ENCODE data around the gene C1orf122. TPM values are rescaled to one million over a fixed set of nuclear protein-coding genes. Genes with fewer than 3 reads are reported as not detected.
"Not testable (repeated sequence)": the region's sequence is repeated elsewhere in the genome, so short reads cannot be mapped to it uniquely, and the experiment has no call there.

C1orf122 gene
- total RNA-seq, 1 donor from 2014 or later = 22.8 TPM

- ATAC-seq (peak; percentile 45 to 56), DNase-seq (no peak)
- Histone ChIP-seq H3K9me3 (no peaks in the 10 kb centered on the region), H3K4me1 (no peaks in the 10 kb centered on the region), H3K36me3 (no peaks in the 10 kb centered on the region), H3K27me3 (ENCODE audit: low read depth) (peaks cover 82% of the 10 kb centered on the region), H3K27ac (no peak overlapping the region), H3K4me3 (no peak overlapping the region)
- intact Hi-C loops (cut with DNase I) = no loop called here
- TF ChIP-seq CTCF (IDR thresholded peaks at IDR 0.05) = no peak
Measured at GRCh38 chr1:37764414-37764825, 43.2 kb upstream of the C1orf122 start.

DNA sequence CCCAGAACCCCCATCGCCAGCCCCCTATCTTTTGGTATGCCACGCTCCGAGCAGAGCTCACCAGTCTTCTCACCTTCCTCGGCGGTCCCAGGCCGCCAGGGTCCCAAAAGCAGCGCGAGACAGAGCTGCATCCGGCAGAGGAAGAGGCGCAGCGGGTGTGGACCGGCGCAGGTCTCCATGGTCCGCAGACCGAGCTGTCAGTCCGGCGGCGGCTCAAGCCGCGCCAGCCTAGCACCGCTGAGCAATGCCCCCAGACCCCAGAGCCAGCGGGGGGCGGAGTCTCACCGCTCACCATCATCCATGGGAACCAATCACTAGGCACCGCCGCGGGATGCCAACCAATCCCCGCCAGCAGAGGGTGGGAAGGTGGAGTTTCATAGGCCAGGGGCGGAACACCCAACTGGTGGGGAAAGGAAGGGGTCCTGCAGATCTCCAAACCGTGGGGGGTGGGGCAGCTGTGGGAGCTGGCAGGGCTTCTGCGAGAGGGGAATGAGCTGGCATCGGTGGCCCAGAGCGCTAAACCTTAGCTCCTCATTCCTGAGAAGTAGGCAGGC is 42.6 kb upstream of the C1orf122 start, which contains the start of gene EPHA10:
EPHA10 (minus strand) TSS at position 233 of the 554 bp plus-strand sequence; CDS start at position 179, 54 bp downstream.
- H3K27me3 ChIP-seq (ENCODE audit: low read depth) = peaks cover 83% of the 10 kb centered on the region
- DNase-seq = no peak

DNA sequence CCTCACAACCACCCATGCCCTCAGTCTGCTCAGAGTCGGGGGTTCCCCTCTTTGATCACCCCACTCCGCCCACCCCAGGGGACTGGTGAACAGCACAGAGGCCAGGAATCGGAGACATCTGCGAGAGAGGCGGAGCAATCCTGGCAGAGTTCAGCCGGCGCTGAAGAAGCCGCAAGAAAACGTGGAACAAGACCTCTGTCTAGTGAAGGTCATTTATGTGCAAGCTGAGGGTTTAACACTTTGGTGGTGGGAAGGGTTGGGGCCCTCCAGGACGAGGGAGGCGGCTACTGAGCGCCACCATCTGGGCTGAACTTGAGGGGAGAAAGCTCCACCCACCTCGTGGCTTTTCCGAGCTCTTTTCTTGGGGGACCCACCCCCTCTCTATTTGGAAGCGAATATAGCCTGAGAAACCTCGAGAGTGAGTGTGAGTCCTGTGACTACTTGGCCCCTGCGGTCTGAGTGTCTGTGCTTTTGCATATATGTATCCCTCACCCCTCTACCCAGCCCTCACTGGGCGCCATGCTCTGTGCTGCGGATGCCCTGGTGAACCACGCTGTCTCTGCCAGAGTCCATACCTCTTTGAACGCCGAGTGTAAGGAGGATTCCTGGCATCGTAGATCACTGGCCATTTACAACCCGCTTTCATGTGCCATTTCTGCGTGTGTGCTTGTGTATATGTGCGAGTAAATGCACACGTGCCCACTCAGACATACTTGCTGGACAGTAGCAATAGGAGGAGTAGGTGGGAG is 41.5 kb upstream of the C1orf122 start:
- Histone ChIP-seq H3K4me1 (no peaks in the 10 kb centered on the region), H3K9me3 (no peaks in the 10 kb centered on the region), H3K27me3 (ENCODE audit: low read depth) (peaks cover 76% of the 10 kb centered on the region), H3K27ac (no peak overlapping the region), H3K4me3 (no peak overlapping the region), H3K36me3 (no peaks in the 10 kb centered on the region)
- no peak for TF ChIP-seq CTCF (IDR thresholded peaks at IDR 0.05)
- DNase-seq (no peak), ATAC-seq (no peak)
- intact Hi-C loops (cut with DNase I) = no loop called here

More for the DNA sequence above, 42.6 kb upstream of the C1orf122 start, which contains the start of gene EPHA10:
- Histone ChIP-seq H3K4me1 (no peaks in the 10 kb centered on the region), H3K36me3 (no peaks in the 10 kb centered on the region), H3K9me3 (no peaks in the 10 kb centered on the region), H3K27ac (no peak within 1 kb of the TSS), H3K4me3 (no peak within 1 kb of the TSS)
- no peak for ATAC-seq
- intact Hi-C loops (cut with DNase I) = no loop called here
- TF ChIP-seq CTCF (IDR thresholded peaks at IDR 0.05) = no peak

GRCh38 chr1:37767488-37767887 is 40.1 kb upstream of the C1orf122 start:
- H3K4me1 ChIP-seq = no peaks in the 10 kb centered on the region

DNA sequence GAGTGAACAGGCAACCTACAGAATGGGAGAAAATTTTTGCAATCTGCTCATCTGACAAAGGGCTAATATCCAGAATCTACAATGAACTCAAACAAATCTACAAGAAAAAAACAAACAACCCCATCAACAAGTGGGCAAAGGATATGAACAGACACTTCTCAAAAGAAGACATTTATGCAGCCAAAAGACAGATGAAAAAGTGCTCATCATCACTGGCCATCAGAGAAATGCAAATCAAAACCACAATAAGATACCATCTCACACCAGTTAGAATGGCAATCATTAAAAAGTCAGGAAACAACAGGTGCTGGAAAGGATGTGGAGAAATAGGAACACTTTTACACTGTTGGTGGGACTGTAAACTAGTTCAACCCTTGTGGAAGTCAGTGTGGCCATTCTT is 36.1 kb upstream of the C1orf122 start:
- intact Hi-C loops (cut with DNase I); H3K9me3 ChIP-seq: not testable (repeated sequence)

More at GRCh38 chr1:37767488-37767887, 40.1 kb upstream of the C1orf122 start:
- no peak for DNase-seq
- H3K27ac ChIP-seq = no peak overlapping the region
- peaks cover 64% of the 10 kb centered on the region for H3K27me3 ChIP-seq (ENCODE audit: low read depth)
- no peak overlapping the region for H3K4me3 ChIP-seq
- H3K9me3 ChIP-seq = no peaks in the 10 kb centered on the region
- TF ChIP-seq CTCF (IDR thresholded peaks at IDR 0.05) = no peak
- intact Hi-C loops (cut with DNase I) = no loop called here
- no peaks in the 10 kb centered on the region for H3K36me3 ChIP-seq
- ATAC-seq = no peak

GRCh38 chr1:37776946-37777516 is 30.6 kb upstream of the C1orf122 start:
- no peaks in the 10 kb centered on the region for H3K27me3 ChIP-seq (ENCODE audit: low read depth)
- no peak for ATAC-seq
- no peaks in the 10 kb centered on the region for H3K9me3 ChIP-seq
- TF ChIP-seq CTCF (IDR thresholded peaks at IDR 0.05) = no peak
- intact Hi-C loops (cut with DNase I) = no loop called here
- no peak for DNase-seq
- no peaks in the 10 kb centered on the region for H3K4me1 ChIP-seq
- H3K36me3 ChIP-seq = no peaks in the 10 kb centered on the region
- no peak overlapping the region for H3K27ac ChIP-seq
- H3K4me3 ChIP-seq = no peak overlapping the region

More for the DNA sequence above, 36.1 kb upstream of the C1orf122 start:
- DNase-seq, H3K27ac ChIP-seq, H3K4me3 ChIP-seq, ATAC-seq, H3K36me3 ChIP-seq, H3K4me1 ChIP-seq: not testable (repeated sequence)
- peaks cover 27% of the 10 kb centered on the region for H3K27me3 ChIP-seq (ENCODE audit: low read depth)

Data from lower lobe of right lung (tissue), 2 donors.